Trophoblast cell (in vitro differentiated cells and primary cell): ENCODE results near the gene CEND1.

Source experiments
- DNase-seq, 2 donors: peaks; one replicate each; pipeline ENCODE4 v3.0.0-alpha.2; 2016
- H2AFZ ChIP-seq: 2 replicates; pipeline ENCODE4 v1.6.1; 2013; ENCODE audit warnings: low read length, moderate library complexity, mild to moderate bottlenecking; ENCODE audit not compliant: insufficient read depth, poor library complexity
- H2AK5ac ChIP-seq: 2 replicates; pipeline ENCODE4 v1.6.1; 2013; ENCODE audit warnings: mild to moderate bottlenecking, low read length
- H2BK120ac ChIP-seq: 2 replicates; pipeline ENCODE4 v1.6.1; 2013; ENCODE audit warnings: low read length, mild to moderate bottlenecking, moderate library complexity; ENCODE audit not compliant: insufficient read depth, poor library complexity
- H2BK12ac ChIP-seq: 2 replicates; pipeline ENCODE4 v1.6.1; 2013; ENCODE audit warnings: mild to moderate bottlenecking, low read length, moderate library complexity
- H2BK5ac ChIP-seq: 2 replicates; pipeline ENCODE4 v1.6.1; 2013; ENCODE audit warnings: low read length, low read depth, moderate library complexity, mild to moderate bottlenecking; ENCODE audit not compliant: poor library complexity
- H3K14ac ChIP-seq: 2 replicates; pipeline ENCODE4 v1.6.1; 2013; ENCODE audit warnings: mild to moderate bottlenecking, low read length
- H3K18ac ChIP-seq: 2 replicates; pipeline ENCODE4 v1.6.1; 2013; ENCODE audit warnings: mild to moderate bottlenecking, low read length
- H3K23ac ChIP-seq: 2 replicates; pipeline ENCODE4 v1.6.1; 2013; ENCODE audit warnings: low read length
- H3K27ac ChIP-seq: 2 replicates; pipeline ENCODE4 v1.5.1; 2013; ENCODE audit warnings: low read depth, mild to moderate bottlenecking, inconsistent platforms, low read length, moderate library complexity
- H3K27me3 ChIP-seq: 2 replicates; pipeline ENCODE4 v1.6.1; 2013; ENCODE audit warnings: inconsistent platforms, mild to moderate bottlenecking, low read length, moderate library complexity; ENCODE audit not compliant: insufficient read depth
- H3K36me3 ChIP-seq, 2 experiments: 1 replicate in 1 of 2; 2 replicates in 1 of 2; pipeline ENCODE4 v1.6.1; 2013; ENCODE audit warnings: low read length in 2 of 2, mild to moderate bottlenecking in 2 of 2, moderate library complexity in 1 of 2; ENCODE audit not compliant: insufficient read depth in 2 of 2, control insufficient read depth in 1 of 2
- H3K4ac ChIP-seq: 2 replicates; pipeline ENCODE4 v1.6.1; 2013; ENCODE audit warnings: low read depth, mild to moderate bottlenecking, low read length, moderate library complexity
- H3K4me1 ChIP-seq, 2 experiments: 1 replicate in 1 of 2; 2 replicates in 1 of 2; pipeline ENCODE4 v1.6.1; 2013; ENCODE audit warnings: low read length in 2 of 2, mild to moderate bottlenecking in 2 of 2, moderate library complexity in 1 of 2; ENCODE audit not compliant: insufficient read depth in 2 of 2, control insufficient read depth in 1 of 2
- H3K4me2 ChIP-seq: 2 replicates; pipeline ENCODE4 v1.6.1; 2013; ENCODE audit warnings: inconsistent platforms, mild to moderate bottlenecking, low read length, moderate library complexity
- H3K4me3 ChIP-seq: 2 replicates; pipeline ENCODE4 v1.5.1; 2013; ENCODE audit warnings: mild to moderate bottlenecking, low read depth, low read length, inconsistent platforms
- H3K79me1 ChIP-seq: one replicate; pipeline ENCODE4 v1.6.1; 2013; ENCODE audit warnings: low read length
- H3K79me2 ChIP-seq: 2 replicates; pipeline ENCODE4 v1.6.1; 2013; ENCODE audit warnings: low read length, mild to moderate bottlenecking; ENCODE audit not compliant: control insufficient read depth, insufficient read depth, poor library complexity
- H3K9ac ChIP-seq: 2 replicates; pipeline ENCODE4 v1.6.1; 2013; ENCODE audit warnings: mild to moderate bottlenecking, low read length
- H3K9me3 ChIP-seq: 2 replicates; pipeline ENCODE4 v1.6.1; 2013; ENCODE audit warnings: low read depth, mild to moderate bottlenecking, control low read depth, inconsistent platforms, low read length; ENCODE audit not compliant: insufficient read depth
- H4K12ac ChIP-seq: 2 replicates; pipeline ENCODE4 v1.6.1; 2013; ENCODE audit warnings: low read depth, mild to moderate bottlenecking, low read length, moderate library complexity
- H4K8ac ChIP-seq: 2 replicates; pipeline ENCODE4 v1.6.1; 2013; ENCODE audit warnings: low read depth, mild to moderate bottlenecking, low read length, moderate library complexity
- H4K91ac ChIP-seq: one replicate; pipeline ENCODE4 v1.6.1; 2013; ENCODE audit warnings: low read depth, mild to moderate bottlenecking, low read length, moderate library complexity
- WGBS: extraction: QIAGEN DNeasy Blood & Tissue Kit; methylation state at CpG from one replicate; pipeline ENCODE4 v1.1.7; 2013; ENCODE audit warnings: missing lambda C conversion rate; ENCODE audit not compliant: insufficient read length, insufficient coverage; ENCODE audit errors: extremely low coverage; 5-methylcytosine and 5-hydroxymethylcytosine counted together

The CEND1 gene

DNA sequence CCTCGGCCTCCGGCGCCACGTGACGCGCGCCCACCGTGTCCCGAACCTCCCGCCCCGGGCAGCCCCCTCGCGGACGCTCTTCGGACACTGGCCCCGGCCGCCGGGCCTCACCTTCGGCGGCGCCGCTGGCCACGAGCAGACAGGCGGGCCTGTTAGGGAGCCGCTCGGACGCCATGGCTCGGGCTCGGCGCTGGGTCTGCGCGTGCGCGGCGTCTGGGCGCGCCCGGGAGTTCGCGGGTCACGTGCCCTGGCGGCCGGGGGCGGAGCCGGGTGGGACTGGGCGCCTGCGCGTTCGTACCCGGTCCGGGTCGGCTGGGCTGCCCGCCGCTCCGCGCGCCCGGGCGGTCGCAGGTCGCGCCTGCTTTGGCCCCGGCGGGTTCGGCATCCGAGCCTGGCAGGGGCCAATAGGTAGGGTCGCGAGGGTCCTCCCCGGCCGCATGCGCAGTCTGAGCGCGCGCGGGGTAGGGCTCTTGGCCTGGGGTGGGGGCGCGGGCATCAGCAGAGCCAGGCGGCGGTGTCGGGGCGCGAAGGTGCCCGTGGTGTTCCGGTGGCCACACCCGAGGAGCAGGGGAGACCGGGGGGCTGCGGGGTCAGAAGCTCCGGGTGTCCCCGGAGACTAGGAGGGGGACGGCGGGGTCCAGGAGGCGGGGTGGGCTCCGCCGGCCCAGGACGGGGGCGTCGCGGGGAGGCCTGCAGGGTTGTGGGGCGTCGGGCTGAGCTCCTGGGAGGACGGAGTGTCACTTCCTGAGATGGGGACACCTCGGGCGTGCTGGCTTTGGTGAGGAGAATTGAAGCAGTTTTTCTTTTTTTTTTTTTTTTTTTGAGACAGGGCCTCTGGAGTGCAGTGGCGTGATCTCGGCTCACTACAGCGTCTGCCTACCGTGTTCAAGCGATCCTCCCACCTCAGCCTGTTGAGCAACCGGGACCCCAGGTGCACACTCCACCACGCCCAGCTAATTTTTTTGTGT is 12.3 kb downstream of the CEND1 start, which contains the start of gene GATD1:
GATD1 (minus strand) TSS at position 200 of the 968 bp plus-strand sequence; CDS start at position 175, 25 bp downstream.
- peaks cover 17 to 26% of the 10 kb centered on the region in 2 experiments for H3K4me1 ChIP-seq
- peak within 1 kb of the TSS; percentile 91 for H3K4me3 ChIP-seq
- H3K79me1 ChIP-seq: peaks cover 11% of the 10 kb centered on the region
- H2BK12ac ChIP-seq: peak within 1 kb of the TSS; percentile 21
- no peaks in the 10 kb centered on the region for H3K9me3 ChIP-seq
- peaks cover 20% of the 10 kb centered on the region for H3K79me2 ChIP-seq
- no peak within 1 kb of the TSS for H3K23ac ChIP-seq
- no CpG with 5 or more reads among the region's 110 CpGs for WGBS
- peak within 1 kb of the TSS; percentile 98 for H2AK5ac ChIP-seq
- peak within 1 kb of the TSS; percentile 98 for H3K14ac ChIP-seq
- H3K27ac ChIP-seq: peak within 1 kb of the TSS; percentile 89
- H3K27me3 ChIP-seq: no peaks in the 10 kb centered on the region
- peak within 1 kb of the TSS; percentile 86 for H3K18ac ChIP-seq
- H2BK5ac ChIP-seq: peak within 1 kb of the TSS; percentile 89
- H3K4ac ChIP-seq: peak within 1 kb of the TSS; percentile 96
- peak within 1 kb of the TSS; percentile 99 for H4K8ac ChIP-seq
- H2AFZ ChIP-seq: peak within 1 kb of the TSS; percentile 97
- peak within 1 kb of the TSS; percentile 97 for H4K12ac ChIP-seq
- H4K91ac ChIP-seq: peak within 1 kb of the TSS; percentile 98
- H2BK120ac ChIP-seq: peak within 1 kb of the TSS; percentile 95
- peak; percentile 89 to 96 for DNase-seq
- peak within 1 kb of the TSS; percentile 95 for H3K9ac ChIP-seq
- H3K4me2 ChIP-seq: peak within 1 kb of the TSS; percentile 82
- peaks cover 23 to 25% of the 10 kb centered on the region in 2 experiments for H3K36me3 ChIP-seq

- Histone ChIP-seq H4K91ac (peak overlapping the region; percentile 82), H3K27me3 (no peaks in the 10 kb centered on the region), H3K4ac (peak overlapping the region; percentile 93), H4K12ac (peak overlapping the region; percentile 73), H3K79me1 (peaks cover 11% of the 10 kb centered on the region), H2BK12ac (peak overlapping the region; percentile 21), H3K36me3 (peaks cover 32 to 34% of the 10 kb centered on the region in 2 experiments), H4K8ac (peak overlapping the region; percentile 52), H2AK5ac (peak overlapping the region; percentile 98), H2BK5ac (peak overlapping the region; percentile 87), H3K9ac (peak overlapping the region; percentile 86), H3K27ac (peak overlapping the region; percentile 89), H3K4me2 (peak overlapping the region; percentile 82), H2AFZ (peak overlapping the region; percentile 50), H2BK120ac (peak overlapping the region; percentile 88), H3K9me3 (no peaks in the 10 kb centered on the region), H3K23ac (no peak overlapping the region), H3K4me1 (peaks cover 17 to 31% of the 10 kb centered on the region in 2 experiments), H3K18ac (peak overlapping the region; percentile 84), H3K79me2 (peaks cover 20% of the 10 kb centered on the region), H3K4me3 (peak overlapping the region; percentile 91), H3K14ac (peak overlapping the region; percentile 75)
- DNase-seq: peak in 1 of 2 donors; percentile 39
- WGBS: no CpG with 5 or more reads among the region's 65 CpGs
These were observed 13.2 kb downstream of the CEND1 start for GRCh38 chr11:776561-777287.

DNA sequence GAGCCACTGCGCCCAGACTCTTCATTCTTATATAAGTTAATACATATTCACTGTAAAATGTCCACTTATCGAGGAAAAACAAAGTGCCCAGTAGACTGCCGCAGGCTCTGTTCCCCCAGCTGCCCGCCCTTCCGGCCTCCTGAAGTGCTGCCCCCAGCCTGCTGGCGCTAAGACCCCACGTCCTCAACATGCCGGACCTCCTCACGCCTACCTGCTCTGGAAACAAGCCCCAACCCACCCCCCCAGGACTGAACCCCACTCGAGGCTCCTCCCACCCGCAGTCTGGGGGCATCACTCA is 13.7 kb downstream of the CEND1 start:
- no peak overlapping the region for H2BK12ac ChIP-seq
- H2AK5ac ChIP-seq: no peak overlapping the region
- H3K4me3 ChIP-seq: peak overlapping the region; percentile 91
- no peak overlapping the region for H3K9ac ChIP-seq
- no peak overlapping the region for H3K18ac ChIP-seq
- H4K91ac ChIP-seq: peak overlapping the region; percentile 82
- H3K4me1 ChIP-seq: peaks cover 17 to 32% of the 10 kb centered on the region in 2 experiments
- H3K27ac ChIP-seq: no peak overlapping the region
- H2BK5ac ChIP-seq: no peak overlapping the region
- H3K27me3 ChIP-seq: no peaks in the 10 kb centered on the region
- H3K79me2 ChIP-seq: peaks cover 20% of the 10 kb centered on the region
- no peak overlapping the region for H4K12ac ChIP-seq
- H3K14ac ChIP-seq: peak overlapping the region; percentile 75
- DNase-seq: no peak
- no CpG with 5 or more reads among the region's 11 CpGs for WGBS
- H3K9me3 ChIP-seq: no peaks in the 10 kb centered on the region
- peak overlapping the region; percentile 93 for H3K4ac ChIP-seq
- H3K36me3 ChIP-seq: peaks cover 37 to 39% of the 10 kb centered on the region in 2 experiments
- H3K4me2 ChIP-seq: peak overlapping the region; percentile 82
- no peak overlapping the region for H3K23ac ChIP-seq
- peak overlapping the region; percentile 50 for H2AFZ ChIP-seq
- H2BK120ac ChIP-seq: no peak overlapping the region
- H4K8ac ChIP-seq: no peak overlapping the region
- H3K79me1 ChIP-seq: peaks cover 11% of the 10 kb centered on the region

DNA sequence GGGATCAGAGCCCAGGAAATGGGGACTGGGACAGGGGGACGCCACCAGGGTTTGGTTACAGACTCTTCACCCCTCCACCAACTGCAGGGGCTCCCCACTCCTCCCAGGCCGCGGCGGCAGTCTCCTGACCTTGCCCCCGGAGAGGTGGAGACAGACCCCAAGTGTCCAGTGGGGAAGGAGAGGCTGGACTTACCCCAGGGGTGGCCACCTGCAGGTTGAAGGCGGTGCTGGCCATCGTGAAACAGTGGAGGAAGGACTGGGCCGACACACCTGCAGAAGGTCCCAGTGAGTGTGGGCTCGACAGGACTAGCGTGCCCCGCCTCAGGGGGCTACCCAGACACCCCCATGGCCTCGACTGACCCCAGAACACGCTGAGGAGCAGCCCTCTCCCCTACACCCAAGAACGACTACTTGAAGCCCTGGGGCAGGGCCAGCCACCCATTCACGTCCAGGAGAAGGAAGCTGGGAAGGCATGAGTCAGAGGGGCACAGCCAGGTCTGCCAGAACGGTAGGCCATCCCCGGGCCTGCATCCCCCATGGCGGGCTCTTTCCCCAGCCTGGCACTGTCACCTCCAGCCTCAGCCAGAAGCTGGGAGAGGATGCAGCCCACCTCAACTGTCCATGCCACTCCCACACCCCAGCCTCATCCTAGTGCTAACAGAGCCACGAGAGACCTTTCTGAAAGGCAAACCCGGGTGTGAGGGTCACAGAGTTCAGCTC is 14.9 kb downstream of the CEND1 start:
- peaks cover 2% of the 10 kb centered on the region for H3K9me3 ChIP-seq
- H2AK5ac ChIP-seq: no peak overlapping the region
- peaks cover 46% of the 10 kb centered on the region in 2 experiments for H3K36me3 ChIP-seq
- peaks cover 20% of the 10 kb centered on the region for H3K79me2 ChIP-seq
- no peak overlapping the region for H2BK12ac ChIP-seq
- H3K27me3 ChIP-seq: no peaks in the 10 kb centered on the region
- WGBS: no CpG with 5 or more reads among the region's 20 CpGs
- no peak overlapping the region for H3K14ac ChIP-seq
- no peak for DNase-seq
- no peak overlapping the region for H4K12ac ChIP-seq
- no peak overlapping the region for H2AFZ ChIP-seq
- no peak overlapping the region for H3K23ac ChIP-seq
- no peak overlapping the region for H3K4me2 ChIP-seq
- no peak overlapping the region for H3K9ac ChIP-seq
- no peak overlapping the region for H2BK5ac ChIP-seq
- no peak overlapping the region for H3K27ac ChIP-seq
- H4K8ac ChIP-seq: no peak overlapping the region
- H3K4ac ChIP-seq: peak overlapping the region; percentile 70
- no peak overlapping the region for H3K4me3 ChIP-seq
- no peak overlapping the region for H2BK120ac ChIP-seq
- peaks cover 11% of the 10 kb centered on the region for H3K79me1 ChIP-seq
- H3K18ac ChIP-seq: no peak overlapping the region
- no peak overlapping the region for H4K91ac ChIP-seq
- H3K4me1 ChIP-seq: peaks cover 17 to 32% of the 10 kb centered on the region in 2 experiments
